A549 (cell line): Measurements from ENCODE around the gene MYL12A. TPM values are rescaled to one million over a fixed set of nuclear protein-coding genes. Genes with fewer than 3 reads are reported as not detected.

Experiments used
- ATAC-seq, 2 experiments: fragments of 200-7000 bp in 1 of 2; fragments of >200 bp in 1 of 2; cut with Nextera tagmentation in 1 of 2; cut with Tn5 transposase in 1 of 2; 3 replicates each; pipeline versions ENCODE4 v1.8.0 to v1.9.1; 2018 to 2020; ENCODE audit warnings: mild to moderate bottlenecking in 1 of 2, moderate library complexity in 1 of 2
- CTCF ChIA-PET: fragments of 300-600 bp; sonication (Branson Sonifier 250); formaldehyde crosslinking; extraction: SDS; loops from one replicate; lab custom pipeline; 2021; ENCODE audit warnings: antibody characterized with exemption, inconsistent platforms; lab: Yijun Ruan, JAX
- POLR2A ChIA-PET: fragments of 350-600 bp; formaldehyde crosslinking; extraction: SDS; loops from one replicate; lab custom pipeline; 2021; ENCODE audit warnings: antibody characterized with exemption, inconsistent platforms; lab: Yijun Ruan, JAX
- DNase-seq, 2 experiments: peaks; one replicate each; pipeline versions ENCODE4 v3.0.0 to v3.0.0-alpha.2; 2011 to 2016; ENCODE audit warnings: low read depth in 1 of 2, low spot score in 1 of 2
- FAIRE-seq: peaks from 2 replicates; lab custom pipeline; 2011; peaks lifted over from hg19 to GRCh38; lab: Jason Lieb, UNC
- H3K27ac ChIP-seq, 2 experiments: fragments of >200 bp; sonication (Bioruptor Twin); formaldehyde crosslinking; 3 replicates each; pipeline ENCODE4 v1.5.1; 2016 to 2017
- H3K4me1 ChIP-seq: fragments of >200 bp; sonication (Bioruptor Twin); formaldehyde crosslinking; 3 replicates; pipeline ENCODE4 v1.6.1; 2016
- H3K4me2 ChIP-seq: fragments of >200 bp; sonication (Bioruptor Twin); formaldehyde crosslinking; 3 replicates; pipeline ENCODE4 v1.6.1; 2016
- H3K4me3 ChIP-seq: fragments of >200 bp; sonication (Bioruptor Twin); formaldehyde crosslinking; 3 replicates; pipeline ENCODE4 v1.5.1; 2016
- H3K9me3 ChIP-seq: fragments of >200 bp; sonication (Bioruptor Twin); formaldehyde crosslinking; 3 replicates; pipeline ENCODE4 v1.6.1; 2016
- CEBPB ChIP-seq, 2 experiments: fragments of >200 bp in 1 of 2; sonication (Bioruptor Twin) in 1 of 2; formaldehyde crosslinking in 1 of 2; IDR thresholded peaks; 2 replicates each; pipeline ENCODE4 v1.6.1; 2012 to 2016
- CHD2 ChIP-seq: fragments of 150-350 bp; IDR thresholded peaks from 2 replicates; pipeline ENCODE4 v1.6.1; 2014; ENCODE audit warnings: low read length; ENCODE audit not compliant: partially characterized antibody
- CTCF ChIP-seq: fragments of >200 bp; sonication (Bioruptor Twin); formaldehyde crosslinking; IDR thresholded peaks from 3 replicates; pipeline ENCODE4 v1.5.1; 2016
- ELK1 ChIP-seq: fragments of 150-350 bp; IDR thresholded peaks from 2 replicates; pipeline ENCODE4 v1.6.1; 2014; ENCODE audit warnings: low read depth, mild to moderate bottlenecking, low read length
- FOSL2 ChIP-seq, 2 experiments: fragments of 450-650 bp in 1 of 2; fragments of >200 bp in 1 of 2; sonication (Bioruptor Twin) in 1 of 2; formaldehyde crosslinking; IDR thresholded peaks; 2 replicates each; pipeline versions ENCODE4 v1.5.0 to v1.6.1; 2016 to 2020; ENCODE audit warnings: mild to moderate bottlenecking in 1 of 2, moderate library complexity in 1 of 2
- FOXS1 ChIP-seq: fragments of 250-450 bp; sonication (Bioruptor Pico); IDR thresholded peaks from 2 replicates; pipeline ENCODE4 v1.5.0; 2020; ENCODE audit warnings: mild to moderate bottlenecking, moderate library complexity
- GATA3 ChIP-seq: IDR thresholded peaks from 2 replicates; pipeline ENCODE4 v1.6.1; 2012; ENCODE audit warnings: borderline replicate concordance
- HDAC2 ChIP-seq: fragments of 200-600 bp; sonication (generic); IDR thresholded peaks from 2 replicates; pipeline ENCODE4 v1.6.1; 2016
- HEYL ChIP-seq: fragments of 250-450 bp; sonication (Bioruptor Pico); IDR thresholded peaks from 2 replicates; pipeline ENCODE4 v1.8.0; 2021; ENCODE audit warnings: mild to moderate bottlenecking, moderate library complexity
- HOXB5 ChIP-seq: fragments of 250-450 bp; sonication (Bioruptor Pico); IDR thresholded peaks from 2 replicates; pipeline ENCODE4 v1.5.0; 2020; ENCODE audit warnings: mild to moderate bottlenecking, moderate library complexity
- JUN ChIP-seq, 2 experiments: fragments of >200 bp; sonication (Bioruptor Twin); formaldehyde crosslinking; IDR thresholded peaks; 2 replicates in 1 of 2; 3 replicates in 1 of 2; pipeline ENCODE4 v1.6.1; 2016 to 2017
- JUNB ChIP-seq: fragments of >200 bp; sonication (Bioruptor Twin); formaldehyde crosslinking; IDR thresholded peaks from 2 replicates; pipeline ENCODE4 v1.6.1; 2016
- MAFK ChIP-seq: fragments of 450-650 bp; IDR thresholded peaks from 2 replicates; pipeline ENCODE4 v1.6.1; 2014; ENCODE audit not compliant: partially characterized antibody
- MAX ChIP-seq: IDR thresholded peaks from 2 replicates; pipeline ENCODE4 v1.6.1; 2012
- MAZ ChIP-seq: fragments of 150-350 bp; IDR thresholded peaks from 2 replicates; pipeline ENCODE4 v1.6.1; 2014; ENCODE audit warnings: antibody characterized with exemption, low read depth, low read length, borderline replicate concordance
- NFE2L2 ChIP-seq: fragments of 150-350 bp; conservative IDR thresholded peaks from 2 replicates; pipeline ENCODE4 v1.6.1; 2014; ENCODE audit warnings: low read length
- NPAS2 ChIP-seq: fragments of 250-450 bp; sonication (Bioruptor Pico); IDR thresholded peaks from 2 replicates; pipeline ENCODE4 v1.8.0; 2022; ENCODE audit warnings: mild to moderate bottlenecking, moderate library complexity, borderline replicate concordance
- PHF8 ChIP-seq: fragments of 200-600 bp; sonication (generic); IDR thresholded peaks from 2 replicates; pipeline ENCODE4 v1.6.1; 2016; ENCODE audit warnings: low read depth, mild to moderate bottlenecking, antibody characterized with exemption, moderate library complexity, borderline replicate concordance
- REST ChIP-seq: fragments of 200-600 bp; sonication (generic); IDR thresholded peaks from 2 replicates; pipeline ENCODE4 v1.6.1; 2016; ENCODE audit warnings: antibody characterized with exemption, mild to moderate bottlenecking, moderate library complexity
- RFX5 ChIP-seq: fragments of 450-650 bp; IDR thresholded peaks from 2 replicates; pipeline ENCODE4 v1.7.1; 2014; ENCODE audit warnings: antibody characterized with exemption, mild to moderate bottlenecking, moderate library complexity
- RNF2 ChIP-seq: fragments of 200-600 bp; sonication (generic); IDR thresholded peaks from 2 replicates; pipeline ENCODE4 v1.6.1; 2016; ENCODE audit warnings: low read depth, mild to moderate bottlenecking, antibody characterized with exemption, moderate library complexity, borderline replicate concordance
- TFCP2L1 ChIP-seq: fragments of 250-450 bp; sonication (Bioruptor Pico); IDR thresholded peaks from 2 replicates; pipeline ENCODE4 v1.5.0; 2021; ENCODE audit warnings: mild to moderate bottlenecking
- ZFP36 ChIP-seq: fragments of 450-650 bp; IDR thresholded peaks from 2 replicates; pipeline ENCODE4 v1.6.1; 2014; ENCODE audit warnings: borderline replicate concordance; ENCODE audit not compliant: partially characterized antibody
- WGBS: methylation state at CpG from one replicate; pipeline ENCODE4 v1.1.6; 2017; ENCODE audit errors: missing lambda C conversion rate; 5-methylcytosine and 5-hydroxymethylcytosine counted together
- polyA plus RNA-seq, 4 experiments: library from polyadenylated mRNA; depleted of rRNA in 3 of 4; stranded (reverse); fragments of >200 nt; fragmentation: RNase III in 1 of 4; extraction: RNeasy Plus Mini Kit Qiagen cat#74134 plus additional on column Dnase treatment in 1 of 4; gene quantifications; 2 replicates in 3 of 4; 3 replicates in 1 of 4; pipeline ENCODE4 v1.2.3, GENCODE V29; 2011 to 2017
- TF ChIP-seq, protein P1 (sequence below): fragments of >200 bp; sonication (Bioruptor Twin); formaldehyde crosslinking; IDR thresholded peaks from 2 replicates; pipeline ENCODE4 v1.6.1; 2016

Gene MYL12A
- polyA plus RNA-seq, 2 of the 4 experiments (the other 2 are of a cell fraction) = 510 to 514 TPM

DNA sequence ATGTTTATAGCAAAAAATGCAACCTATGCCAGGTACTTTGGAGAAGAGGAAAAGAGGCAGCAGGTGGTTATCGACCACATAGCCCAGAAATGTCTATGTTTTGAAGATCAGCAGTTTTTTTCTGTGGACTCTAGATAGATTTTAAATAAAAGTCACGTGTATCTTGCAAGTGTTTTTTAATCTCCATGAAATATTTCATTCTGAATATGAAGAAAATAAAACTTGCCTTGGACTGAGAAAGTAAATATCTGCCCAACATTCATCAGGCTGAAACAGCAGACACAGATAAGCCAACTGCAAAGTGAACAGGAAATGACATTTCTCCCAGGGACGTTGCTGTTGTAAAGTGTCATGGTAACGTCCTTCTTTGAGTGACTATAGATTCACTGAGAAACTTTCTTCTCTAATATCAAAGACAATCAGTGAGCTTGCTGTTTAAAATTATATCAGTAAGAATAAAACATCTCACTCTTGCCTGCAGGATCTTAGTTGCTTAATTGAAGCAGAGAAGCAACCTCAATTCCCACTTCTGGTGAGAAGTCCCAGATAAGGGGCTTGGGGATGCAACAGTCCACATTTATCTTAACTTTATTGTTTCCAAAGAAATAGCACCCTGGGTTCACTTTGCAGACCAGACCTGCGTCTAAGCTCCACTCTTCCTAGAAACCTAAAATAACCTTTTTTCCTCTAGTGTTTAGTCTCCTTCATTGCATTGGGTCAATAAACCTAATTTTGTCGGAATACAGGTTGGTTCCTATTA lies 34.1 kb upstream of the MYL12A start (continued):
- no peak for TF ChIP-seq CTCF

DNA sequence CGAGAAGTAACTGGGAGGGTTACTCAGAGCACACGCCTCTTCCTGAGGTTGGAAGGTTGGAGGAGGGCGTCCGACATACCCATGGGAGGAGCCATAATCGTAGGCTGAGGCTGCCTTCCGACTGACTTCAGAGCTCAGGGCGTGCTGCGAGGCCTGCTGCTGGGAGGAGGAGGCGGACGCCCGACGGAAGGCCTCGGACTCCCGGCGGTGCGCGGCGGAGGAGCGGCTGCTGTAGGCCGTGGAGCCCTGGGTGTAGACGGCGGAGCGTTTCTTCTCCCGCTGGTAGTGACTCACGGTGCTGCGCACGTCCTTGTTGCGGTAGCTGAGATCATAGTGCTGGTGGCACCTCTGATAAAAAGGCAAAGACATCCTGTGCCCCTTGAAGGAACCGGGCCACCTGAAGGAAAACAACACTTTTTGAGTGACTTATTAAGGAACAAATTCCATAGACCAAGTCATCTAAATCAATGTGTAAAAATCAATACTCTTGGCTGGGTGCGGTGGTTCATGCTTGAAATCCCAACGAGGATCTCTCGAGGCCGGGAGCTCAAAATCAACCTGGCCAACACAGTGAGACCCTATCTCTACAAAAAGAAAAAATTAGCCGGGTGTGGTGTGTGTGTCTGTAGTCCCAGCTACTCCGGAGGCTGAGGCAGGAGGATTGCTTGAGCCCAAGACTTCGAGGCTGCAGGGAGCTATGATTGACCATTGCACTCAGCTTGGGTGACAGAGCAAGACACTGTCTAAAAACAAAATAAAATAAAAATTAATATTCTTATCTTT lies 32.6 kb upstream of the MYL12A start:
- Histone ChIP-seq H3K4me1 (peaks cover 42% of the 10 kb centered on the region), H3K4me3 (no peak overlapping the region), H3K27ac (no peak overlapping the region), H3K9me3 (no peaks in the 10 kb centered on the region), H3K4me2 (no peak overlapping the region)
- ChIA-PET POLR2A (no interaction called here), CTCF (no interaction called here)
- FAIRE-seq = no peak
- ATAC-seq = no peak
- no peak for DNase-seq
- no peak for TF ChIP-seq JUN (IDR thresholded peaks at IDR 0.05)
- TF ChIP-seq REST = no peak
- no peak for TF ChIP-seq PHF8
- TF ChIP-seq MAFK = no peak
- TF ChIP-seq RFX5 = no peak
- no peak for TF ChIP-seq MAZ
- no peak for TF ChIP-seq GATA3
- TF ChIP-seq MAX = no peak
- TF ChIP-seq FOXS1 (CRISPR knock-in tag) = no peak
- WGBS = 93% methylated on average over 36 of the region's 36 CpGs

GRCh38 chr18:3216987-3217386 lies 30.6 kb upstream of the MYL12A start:
- no peak for FAIRE-seq
- Histone ChIP-seq H3K4me3 (no peak overlapping the region), H3K9me3 (no peaks in the 10 kb centered on the region), H3K4me1 (peaks cover 31% of the 10 kb centered on the region), H3K4me2 (peak overlapping the region; percentile 65; the same call in 1 of the 3 replicates), H3K27ac (peak overlapping the region in 1 of 2 experiments; percentile 64; a peak in 3 of 6 replicates)
- ATAC-seq = no peak
- ChIA-PET POLR2A (no interaction called here), CTCF (interaction anchor here (1.1 kb wide), 1 partner anchor 67 kb away, joined by 3 read pairs; no protein-coding TSS in a partner anchor)
- DNase-seq = no peak
- WGBS = 81% methylated on average over 5 of the region's 5 CpGs
- no peak for TF ChIP-seq RNF2
- TF ChIP-seq CEBPB (IDR thresholded peaks at IDR 0.05) = no peak
- no peak for TF ChIP-seq HOXB5 (CRISPR knock-in tag)
- TF ChIP-seq FOSL2 (IDR thresholded peaks at IDR 0.05) = no peak
- no peak for TF ChIP-seq FOSL2 (CRISPR knock-in tag; IDR thresholded peaks at IDR 0.05)
- no peak for TF ChIP-seq ELK1
- TF ChIP-seq CHD2 = no peak
- TF ChIP-seq GATA3 = no peak
- no peak for TF ChIP-seq MAZ
- no peak for TF ChIP-seq HDAC2
- no peak for TF ChIP-seq NPAS2 (CRISPR knock-in tag)
- TF ChIP-seq NFE2L2 = no peak
- TF ChIP-seq, protein P1, sequence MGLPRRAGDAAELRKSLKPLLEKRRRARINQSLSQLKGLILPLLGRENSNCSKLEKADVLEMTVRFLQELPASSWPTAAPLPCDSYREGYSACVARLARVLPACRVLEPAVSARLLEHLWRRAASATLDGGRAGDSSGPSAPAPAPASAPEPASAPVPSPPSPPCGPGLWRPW = no peak
- TF ChIP-seq TFCP2L1 (CRISPR knock-in tag) = no peak
- no peak for TF ChIP-seq FOXS1 (CRISPR knock-in tag)
- no peak for TF ChIP-seq JUNB
- TF ChIP-seq HEYL (CRISPR knock-in tag) = no peak
- TF ChIP-seq MAX = no peak
- no peak for TF ChIP-seq ZFP36
